ENCODE measurements around the gene AMN1.

GRCh38 chr12:31732926-31733548 lies 4.2 kb upstream of the AMN1 start:
- no peak for TF ChIP-seq EZH2 (IDR thresholded peaks at IDR 0.05; ENCODE audit: low read length, unreplicated experiment)
- no peak for TF ChIP-seq CTCF (conservative IDR thresholded peaks at IDR 0.05; ENCODE audit: low read depth, low read length)

Data from PC-3 (cell line).